A673 (cell line): ENCODE results near the gene TTYH1. TPM values are rescaled to one million over a fixed set of nuclear protein-coding genes. Genes with fewer than 3 reads are reported as not detected.

Experiments
- BruUV-seq: library from RNA; stranded (reverse); fragments of 400-500 nt; replicated peaks from 2 replicates; lab custom pipeline; 2021; lab: Mats Ljungman, UMichigan
- CTCF ChIA-PET: fragments of 300-600 bp; sonication (Branson Sonifier 250); formaldehyde crosslinking; loops from one replicate; lab custom pipeline; 2022; ENCODE audit warnings: antibody characterized with exemption; lab: Charles Lee
- POLR2A ChIA-PET: fragments of 300-600 bp; sonication (Branson Sonifier 250); formaldehyde crosslinking; loops from one replicate; lab custom pipeline; 2022; ENCODE audit warnings: antibody characterized with exemption; ENCODE audit not compliant: low non-redundant PET; lab: Charles Lee
- DNase-seq: peaks from one replicate; pipeline ENCODE4 v3.0.0-alpha.2; 2015; ENCODE audit warnings: low spot score
- H3K27ac ChIP-seq: fragments of 200-600 bp; sonication (generic); 2 replicates; pipeline ENCODE4 v1.5.1; 2016; ENCODE audit warnings: mixed run types, low read depth, mild to moderate bottlenecking, mixed read lengths, antibody characterized with exemption, low read length; ENCODE audit not compliant: poor library complexity, severe bottlenecking
- H3K27me3 ChIP-seq: fragments of 200-600 bp; sonication (generic); replicated peaks from 2 replicates; pipeline ENCODE4 v1.6.1; 2017; ENCODE audit warnings: mixed run types, low read depth, mild to moderate bottlenecking, mixed read lengths, antibody characterized with exemption, low read length; ENCODE audit not compliant: insufficient read depth, poor library complexity
- H3K36me3 ChIP-seq: fragments of 200-600 bp; sonication (generic); 2 replicates; pipeline ENCODE4 v1.6.1; 2016; ENCODE audit warnings: mixed run types, mild to moderate bottlenecking, mixed read lengths, antibody characterized with exemption, low read length; ENCODE audit not compliant: insufficient read depth, poor library complexity, severe bottlenecking
- H3K4me1 ChIP-seq: fragments of 200-600 bp; sonication (generic); 2 replicates; pipeline ENCODE4 v1.6.1; 2017; ENCODE audit warnings: mixed run types, mild to moderate bottlenecking, mixed read lengths, antibody characterized with exemption, low read length; ENCODE audit not compliant: insufficient read depth, poor library complexity, severe bottlenecking
- H3K4me3 ChIP-seq: fragments of 200-600 bp; sonication (generic); 2 replicates; pipeline ENCODE4 v1.5.1; 2016; ENCODE audit warnings: low read depth, mixed run types, mild to moderate bottlenecking, mixed read lengths, low read length; ENCODE audit not compliant: poor library complexity, severe bottlenecking
- H3K9me3 ChIP-seq: fragments of 200-600 bp; sonication (generic); 2 replicates; pipeline ENCODE4 v1.6.1; 2016; ENCODE audit warnings: mixed run types, low read depth, mild to moderate bottlenecking, mixed read lengths, antibody characterized with exemption, low read length; ENCODE audit not compliant: poor library complexity, severe bottlenecking
- EZH2 ChIP-seq: fragments of 200-600 bp; sonication (generic); IDR thresholded peaks from 2 replicates; pipeline ENCODE4 v1.6.1; 2017; ENCODE audit warnings: borderline replicate concordance, low read depth, mild to moderate bottlenecking, mixed read lengths, antibody characterized with exemption, low read length; ENCODE audit not compliant: poor library complexity, severe bottlenecking
- intact Hi-C: fragments of 100-400 bp; cut with micrococcal nuclease; formaldehyde crosslinking; loops from one replicate; pipeline ENCODE4 v1.10.0; 2022; ENCODE audit not compliant: unreplicated experiment
- total RNA-seq: library from RNA; stranded (reverse); gene quantifications from 2 replicates; pipeline ENCODE4 v1.2.3, GENCODE V29; 2021
- TF ChIP-seq, protein P1 (sequence below): fragments of 300-800, 200-600 bp; sonication (generic); conservative IDR thresholded peaks from 2 replicates; pipeline ENCODE4 v1.5.1; 2017; ENCODE audit warnings: low read depth, mild to moderate bottlenecking, antibody characterized with exemption, low read length, moderate library complexity, mixed read lengths

TTYH1 gene
- total RNA-seq, 1 experiment from 2014 or later = 3.0 TPM

- no peaks in the 10 kb centered on the region for H3K36me3 ChIP-seq
- peak overlapping the region; percentile 29 for H3K4me3 ChIP-seq
- no peak for DNase-seq
- H3K27me3 ChIP-seq = peaks cover 31% of the 10 kb centered on the region
- BruUV-seq = no TSS peak
- no peak for TF ChIP-seq EZH2
- TF ChIP-seq, protein P1, sequence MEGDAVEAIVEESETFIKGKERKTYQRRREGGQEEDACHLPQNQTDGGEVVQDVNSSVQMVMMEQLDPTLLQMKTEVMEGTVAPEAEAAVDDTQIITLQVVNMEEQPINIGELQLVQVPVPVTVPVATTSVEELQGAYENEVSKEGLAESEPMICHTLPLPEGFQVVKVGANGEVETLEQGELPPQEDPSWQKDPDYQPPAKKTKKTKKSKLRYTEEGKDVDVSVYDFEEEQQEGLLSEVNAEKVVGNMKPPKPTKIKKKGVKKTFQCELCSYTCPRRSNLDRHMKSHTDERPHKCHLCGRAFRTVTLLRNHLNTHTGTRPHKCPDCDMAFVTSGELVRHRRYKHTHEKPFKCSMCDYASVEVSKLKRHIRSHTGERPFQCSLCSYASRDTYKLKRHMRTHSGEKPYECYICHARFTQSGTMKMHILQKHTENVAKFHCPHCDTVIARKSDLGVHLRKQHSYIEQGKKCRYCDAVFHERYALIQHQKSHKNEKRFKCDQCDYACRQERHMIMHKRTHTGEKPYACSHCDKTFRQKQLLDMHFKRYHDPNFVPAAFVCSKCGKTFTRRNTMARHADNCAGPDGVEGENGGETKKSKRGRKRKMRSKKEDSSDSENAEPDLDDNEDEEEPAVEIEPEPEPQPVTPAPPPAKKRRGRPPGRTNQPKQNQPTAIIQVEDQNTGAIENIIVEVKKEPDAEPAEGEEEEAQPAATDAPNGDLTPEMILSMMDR = no peak
- POLR2A ChIA-PET = no interaction called here
- CTCF ChIA-PET = interaction anchor here (0.6 kb wide), 1 partner anchor 1044 kb away, joined by 6 read pairs; no protein-coding TSS in a partner anchor
- H3K27ac ChIP-seq = no peak overlapping the region
- peaks cover 10% of the 10 kb centered on the region for H3K4me1 ChIP-seq
- intact Hi-C loops = no loop called here
- H3K9me3 ChIP-seq = no peaks in the 10 kb centered on the region
Observed at GRCh38 chr19:54387991-54388801, 27.1 kb upstream of the TTYH1 start.

GRCh38 chr19:54388802-54389139 lies 26.5 kb upstream of the TTYH1 start:
- intact Hi-C loops = no loop called here
- no peak for DNase-seq
- peak overlapping the region; percentile 29 for H3K4me3 ChIP-seq
- no peaks in the 10 kb centered on the region for H3K36me3 ChIP-seq
- no TSS peak for BruUV-seq
- no peaks in the 10 kb centered on the region for H3K9me3 ChIP-seq
- H3K4me1 ChIP-seq = peaks cover 10% of the 10 kb centered on the region
- no peak overlapping the region for H3K27ac ChIP-seq
- H3K27me3 ChIP-seq = peaks cover 32% of the 10 kb centered on the region
- ChIA-PET CTCF (no interaction called here), POLR2A (no interaction called here)
- TF ChIP-seq EZH2 = no peak
- TF ChIP-seq, protein P1 = no peak

- Histone ChIP-seq H3K27me3 (peaks cover 32% of the 10 kb centered on the region), H3K4me3 (no peak overlapping the region), H3K36me3 (no peaks in the 10 kb centered on the region), H3K4me1 (peaks cover 10% of the 10 kb centered on the region), H3K27ac (no peak overlapping the region), H3K9me3 (no peaks in the 10 kb centered on the region)
- POLR2A ChIA-PET = no interaction called here
- CTCF ChIA-PET = no interaction called here
- TF ChIP-seq EZH2 = no peak
- TF ChIP-seq, protein P1 = no peak
- BruUV-seq = no TSS peak
- intact Hi-C loops = no loop called here
- no peak for DNase-seq
Observed at GRCh38 chr19:54389553-54389952, 25.7 kb upstream of the TTYH1 start.
